K562 (cell line): ENCODE results near the gene F2. TPM values are rescaled to one million over a fixed set of nuclear protein-coding genes. Genes with fewer than 3 reads are reported as not detected.
A peak's percentile ranks its signal among the peaks of the same experiment; 100 is the strongest.

ENCODE experiments used
- ATAC-seq: fragments of 200-7000 bp; cut with Tn5 transposase; 3 replicates; pipeline ENCODE4 v1.9.1; 2020; ENCODE audit warnings: moderate library complexity
- BruUV-seq: library from RNA; stranded (reverse); fragments of 400-500 nt; replicated peaks from 2 replicates; lab custom pipeline; 2021; lab: Mats Ljungman, UMichigan
- CTCF ChIA-PET: fragments of 300-600 bp; formaldehyde crosslinking; extraction: SDS; loops from one replicate; lab custom pipeline; 2021; ENCODE audit warnings: low intra/inter-chr PET ratio; lab: Yijun Ruan, JAX
- POLR2A ChIA-PET: fragments of 300-600, 350-650 bp; sonication (Branson Sonifier 250); formaldehyde crosslinking; extraction: SDS; loops from one replicate; lab custom pipeline; 2021; ENCODE audit warnings: antibody characterized with exemption, inconsistent platforms; lab: Yijun Ruan, JAX
- DNase-seq, 4 experiments: peaks; one replicate each; pipeline versions ENCODE4 v3.0.0 to v3.0.0-alpha.2; 2011 to 2018; ENCODE audit warnings: low spot score in 3 of 4, mixed read lengths in 3 of 4; ENCODE audit errors: extremely low read depth in 1 of 4
- FAIRE-seq: peaks from 2 replicates; lab custom pipeline; 2011; peaks lifted over from hg19 to GRCh38; lab: Jason Lieb, UNC
- H2AFZ ChIP-seq: 2 replicates; pipeline ENCODE4 v1.6.0; 2011; ENCODE audit warnings: low read depth, low read length, control low read depth, inconsistent platforms
- H3K27ac ChIP-seq: fragments of 200-600 bp; 3 replicates; pipeline ENCODE4 v1.8.0; 2011; ENCODE audit warnings: low read depth, mild to moderate bottlenecking, control low read depth, inconsistent platforms, low read length, moderate library complexity, mixed read lengths; ENCODE audit errors: extremely low read depth
- H3K27me3 ChIP-seq, 2 experiments: fragments of 300-600 bp in 1 of 2; 2 replicates in 1 of 2; 3 replicates in 1 of 2; pipeline versions ENCODE4 v1.6.0 to v1.8.0; 2011; ENCODE audit warnings: inconsistent platforms in 2 of 2, low read length in 2 of 2, mild to moderate bottlenecking in 1 of 2, mixed read lengths in 1 of 2, moderate library complexity in 1 of 2; ENCODE audit not compliant: control insufficient read depth in 2 of 2, insufficient read depth in 2 of 2
- H3K36me3 ChIP-seq: fragments of 300-600 bp; 3 replicates; pipeline ENCODE4 v1.8.0; 2011; ENCODE audit warnings: mild to moderate bottlenecking, low read length, inconsistent platforms; ENCODE audit not compliant: control insufficient read depth, insufficient read depth
- H3K4me1 ChIP-seq, 2 experiments: fragments of 200-600 bp in 1 of 2; replicated peaks in 1 of 2; 2 replicates in 1 of 2; 3 replicates in 1 of 2; pipeline versions ENCODE4 v1.5.1 to v1.8.0; 2011; ENCODE audit warnings: inconsistent platforms in 2 of 2, low read length in 2 of 2, mild to moderate bottlenecking in 1 of 2, mixed read lengths in 1 of 2, moderate library complexity in 1 of 2; ENCODE audit not compliant: control insufficient read depth in 2 of 2, insufficient read depth in 2 of 2
- H3K4me2 ChIP-seq: 2 replicates; pipeline ENCODE4 v1.6.1; 2011; ENCODE audit warnings: low read length, control low read depth, inconsistent platforms, mixed read lengths; ENCODE audit not compliant: insufficient read depth
- H3K4me3 ChIP-seq: fragments of 200-600 bp; sonication (generic), shearing (Covaris generic); 2 replicates; pipeline ENCODE4 v1.5.1; 2016; ENCODE audit warnings: control low read depth, inconsistent platforms
- H3K79me2 ChIP-seq: fragments of 200-600 bp; 3 replicates; pipeline ENCODE4 v1.8.0; 2011; ENCODE audit warnings: low read length, inconsistent platforms; ENCODE audit not compliant: control insufficient read depth, insufficient read depth
- H3K9ac ChIP-seq, 2 experiments: 2 replicates each; pipeline versions ENCODE4 v1.6.0 to v1.6.1; 2011; ENCODE audit warnings: low read depth in 2 of 2, low read length in 2 of 2, control low read depth in 1 of 2, inconsistent platforms in 1 of 2, mild to moderate bottlenecking in 1 of 2, mixed read lengths in 1 of 2; ENCODE audit not compliant: insufficient read depth in 1 of 2
- H3K9me1 ChIP-seq: one replicate; pipeline ENCODE4 v1.6.0; 2011; ENCODE audit warnings: inconsistent platforms, mild to moderate bottlenecking, low read length, moderate library complexity; ENCODE audit not compliant: control insufficient read depth, insufficient read depth
- H3K9me3 ChIP-seq: replicated peaks from 2 replicates; pipeline ENCODE4 v1.5.1; 2011; ENCODE audit warnings: low read depth, low read length, inconsistent platforms; ENCODE audit not compliant: control insufficient read depth, insufficient read depth
- H4K20me1 ChIP-seq: replicated peaks from 2 replicates; pipeline ENCODE4 v1.6.1; 2011; ENCODE audit warnings: low read length, inconsistent platforms, mixed read lengths; ENCODE audit not compliant: control insufficient read depth, insufficient read depth
- EGR1 ChIP-seq: fragments of 450-650 bp; conservative IDR thresholded peaks from 2 replicates; pipeline ENCODE4 v1.6.1; 2017; ENCODE audit warnings: mild to moderate bottlenecking
- ETS1 ChIP-seq: conservative IDR thresholded peaks from 2 replicates; pipeline ENCODE4 v1.6.1; 2011; ENCODE audit warnings: low read depth, mild to moderate bottlenecking, low read length; ENCODE audit not compliant: control insufficient read depth
- LARP7 ChIP-seq: fragments of 450-650 bp; IDR thresholded peaks from 2 replicates; pipeline ENCODE4 v1.6.1; 2016
- TOE1 ChIP-seq, 2 experiments: fragments of 450-650 bp in 1 of 2; sonication (generic) in 1 of 2; formaldehyde crosslinking in 1 of 2; IDR thresholded peaks; 2 replicates each; pipeline versions ENCODE4 v1.7.1 to v1.8.0; 2016 to 2022; ENCODE audit warnings: borderline replicate concordance in 2 of 2, mild to moderate bottlenecking in 2 of 2, antibody characterized with exemption in 1 of 2, inconsistent platforms in 1 of 2, low read depth in 1 of 2, missing genetic modification reagents in 1 of 2, moderate library complexity in 1 of 2
- ZFP1 ChIP-seq: fragments of 450-650 bp; formaldehyde crosslinking; IDR thresholded peaks from 2 replicates; pipeline ENCODE4 v1.4.0; 2020; ENCODE audit warnings: mild to moderate bottlenecking, mixed read lengths
- ZNF316 ChIP-seq: fragments of 450-650 bp; IDR thresholded peaks from 2 replicates; pipeline ENCODE4 v1.6.1; 2016
- ZNF518B ChIP-seq: fragments of 250-450 bp; sonication (Bioruptor Pico); IDR thresholded peaks from 2 replicates; pipeline ENCODE4 v1.5.0; 2021; ENCODE audit warnings: mild to moderate bottlenecking, moderate library complexity
- WGBS: fragments of 100-300 bp; shearing (Covaris generic); methylation state at CpG from one replicate; pipeline ENCODE4 v1.1.6; 2016; ENCODE audit warnings: low coverage, mixed read lengths; ENCODE audit not compliant: insufficient coverage; ENCODE audit errors: missing lambda C conversion rate; 5-methylcytosine and 5-hydroxymethylcytosine counted together
- in situ Hi-C: fragments of 300-500 bp; cut with MboI; formaldehyde crosslinking; loops from 4 replicates; pipeline ENCODE4 v1.15.0; 2018; ENCODE audit warnings: inconsistent platforms, mixed read lengths
- intact Hi-C: fragments of 100-400 bp; cut with micrococcal nuclease; formaldehyde crosslinking; loops from 2 replicates; pipeline ENCODE4 v1.14.2; 2022
- polyA plus RNA-seq, 8 experiments: library from polyadenylated mRNA; depleted of rRNA in 4 of 8; stranded (reverse) in 5 of 8; unstranded in 3 of 8; fragments of >200 nt; fragmentation: Nextera tagmentation in 2 of 8; fragmentation: Illumina TruSeq in 1 of 8; extraction: Ambion mirVana in 2 of 8; extraction: Trizol in 1 of 8; gene quantifications; 2 replicates each; pipeline versions ENCODE4 v1.2.1 to v1.2.3, GENCODE V29; 2011 to 2014; ENCODE audit warnings: inconsistent platforms in 1 of 8, missing spikeins in 1 of 8
- total RNA-seq, 7 experiments: library from RNA; depleted of rRNA in 6 of 7; stranded (reverse); fragments of >200 nt in 6 of 7; fragmentation: Illumina TruSeq in 2 of 7; extraction: Trizol in 2 of 7; gene quantifications; 2 replicates each; pipeline versions ENCODE4 v1.2.1 to v1.2.3, GENCODE V29; 2011 to 2021; ENCODE audit warnings: low replicate concordance in 1 of 7

The F2 gene
- total and polyA plus RNA-seq, 9 of the 15 experiments (the other 6 are each of a cell fraction or from before 2014, with no cell fraction given) = 0.16 TPM; not detected in 8

GRCh38 chr11:46766656-46767055, 47.6 kb downstream of the F2 start (continued):
- TF ChIP-seq ZNF518B = no peak
- peak; percentile 93 for TF ChIP-seq ZNF316

- in situ Hi-C loops (no loop called here), intact Hi-C loops (no loop called here)
- Histone ChIP-seq H3K4me1 (no peaks in the 10 kb centered on the region), H3K79me2 (no peaks in the 10 kb centered on the region), H3K9ac (no peak overlapping the region), H3K27me3 (no peaks in the 10 kb centered on the region), H3K27ac (no peak overlapping the region), H3K36me3 (peaks cover 74% of the 10 kb centered on the region), H2AFZ (no peak overlapping the region), H4K20me1 (no peaks in the 10 kb centered on the region), H3K4me2 (no peak overlapping the region), H3K4me3 (no peak overlapping the region), H3K9me3 (no peaks in the 10 kb centered on the region), H3K9me1 (no peaks in the 10 kb centered on the region)
- no peak for ATAC-seq
- POLR2A ChIA-PET = no interaction called here
- no peak for FAIRE-seq
- no peak for DNase-seq
- CTCF ChIA-PET = no interaction called here
- WGBS = 92% methylated on average over 4 of the region's 4 CpGs
- no TSS peak for BruUV-seq
- TF ChIP-seq EGR1 (no peak), LARP7 (no peak), ETS1 (no peak), ZFP1 (CRISPR knock-in tag) (no peak), TOE1 (IDR thresholded peaks at IDR 0.05; ENCODE audit: borderline replicate concordance) (no peak), TOE1 (CRISPR knock-in tag; IDR thresholded peaks at IDR 0.05; ENCODE audit: borderline replicate concordance, low read depth) (no peak)
Measured at GRCh38 chr11:46769636-46770221, 50.7 kb downstream of the F2 start.
